CD4-positive, alpha-beta T cell treated with Interleukin-4 for 4 hours (primary cell): Measurements from ENCODE around the gene VEPH1.

Experiments used
- DNase-seq: peaks from one replicate; pipeline ENCODE4 v3.0.0-alpha.2; 2020

VEPH1 gene

DNA sequence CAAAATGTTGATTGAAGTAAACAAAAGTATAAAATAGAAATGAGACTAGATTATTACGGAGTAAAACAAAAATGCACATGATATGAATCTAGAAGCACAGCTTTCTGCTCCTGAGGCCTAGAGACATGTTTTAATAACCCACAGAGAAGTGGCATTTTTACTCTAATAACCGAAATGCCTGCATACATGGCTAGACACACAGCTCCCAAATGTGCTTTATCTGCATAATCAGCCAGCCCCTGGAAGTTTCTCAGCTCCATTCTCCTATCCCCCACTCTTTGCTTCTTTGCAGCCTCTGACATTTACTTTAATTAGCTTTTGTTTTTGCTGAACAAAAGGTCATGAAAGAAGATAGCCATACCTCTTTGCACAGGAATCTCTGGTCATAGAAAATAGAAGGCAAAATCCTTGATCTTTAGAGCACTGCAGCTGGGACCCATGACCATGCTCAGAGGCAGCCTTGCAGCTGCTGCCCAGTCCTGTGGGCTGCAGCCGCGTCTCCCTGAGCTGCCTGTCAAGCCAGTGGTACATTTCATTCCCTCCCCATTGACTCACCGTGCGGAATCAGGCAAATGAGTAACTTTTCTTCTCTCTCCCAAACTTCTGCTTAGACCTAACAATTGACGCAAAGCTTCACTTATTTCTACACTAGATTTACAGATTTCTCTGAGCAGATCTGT is at the start of gene VEPH1:
TSS of gene VEPH1 (minus strand) at position 501 of the 680 bp plus-strand sequence. CDS start 8,067 bp downstream, outside the sequence.
- no peak for DNase-seq

DNA sequence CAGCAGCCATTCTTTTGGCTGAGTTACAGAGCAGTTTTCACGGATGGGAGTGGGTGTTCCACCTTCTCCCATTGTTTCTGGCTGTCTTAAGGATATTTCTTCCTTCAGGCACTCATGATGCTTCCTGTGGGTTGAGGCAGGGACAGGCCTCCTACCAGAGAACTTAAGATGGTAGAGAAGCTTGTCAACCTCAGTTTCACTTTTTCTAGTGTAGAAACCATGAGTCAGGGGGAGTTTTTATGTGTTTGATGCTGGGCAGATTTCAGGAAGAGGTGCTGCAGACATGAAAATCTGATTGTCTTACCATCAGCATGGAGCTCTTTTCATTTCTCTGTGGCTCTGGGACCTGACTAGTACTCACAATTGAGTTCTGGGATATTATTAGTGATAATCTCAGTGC is 48.7 kb upstream of the VEPH1 start:
- DNase-seq = no peak

DNA sequence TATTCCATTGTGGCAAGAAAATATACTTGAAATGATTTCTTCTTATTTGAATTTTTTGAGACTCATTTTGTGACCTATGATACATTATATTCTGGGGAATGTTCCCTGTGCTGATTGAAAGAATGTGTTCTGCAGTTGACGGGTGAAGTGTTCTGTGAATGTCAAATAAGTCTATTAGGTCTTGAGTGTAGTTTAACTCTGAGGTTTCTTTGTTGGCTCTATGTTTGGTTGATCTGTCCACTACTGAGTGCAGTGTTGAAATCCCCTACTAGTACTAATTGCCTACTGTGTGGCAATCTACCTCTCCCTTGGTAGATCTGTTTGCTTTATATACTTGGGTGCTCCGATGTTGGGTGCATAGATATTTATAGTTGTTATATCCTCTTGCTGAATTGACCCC is 46.3 kb upstream of the VEPH1 start:
- DNase-seq = no peak

DNA sequence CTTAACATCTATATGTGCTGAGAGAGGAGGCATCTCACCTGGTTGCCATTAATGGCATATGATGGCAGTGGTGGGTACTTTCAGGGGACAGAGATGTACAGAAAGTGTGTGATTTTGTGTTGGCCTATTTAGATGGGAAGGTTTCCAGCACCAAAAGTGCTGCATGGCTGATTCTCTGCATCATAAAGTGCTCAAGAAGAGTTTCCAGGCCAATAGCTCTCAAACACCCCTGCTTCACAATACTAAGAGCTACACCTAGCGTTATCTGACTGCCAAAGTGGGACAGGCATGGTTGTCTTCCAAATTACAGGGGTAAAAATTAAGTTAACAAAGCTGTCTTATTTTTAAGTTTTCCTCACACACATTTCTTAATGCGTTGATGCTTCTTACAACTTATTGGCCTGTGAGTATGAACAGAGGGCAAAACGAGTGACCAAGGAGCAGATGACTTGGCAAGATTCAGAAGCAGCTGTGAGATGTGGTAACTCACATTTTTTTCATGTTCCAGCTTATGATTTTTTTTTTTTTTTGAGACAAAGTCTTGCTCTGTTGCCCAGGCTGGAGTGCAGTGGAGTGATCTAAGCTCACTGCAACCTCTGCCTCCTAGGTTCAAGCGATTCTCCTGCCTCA is 41.4 kb upstream of the VEPH1 start:
- DNase-seq = no peak

DNA sequence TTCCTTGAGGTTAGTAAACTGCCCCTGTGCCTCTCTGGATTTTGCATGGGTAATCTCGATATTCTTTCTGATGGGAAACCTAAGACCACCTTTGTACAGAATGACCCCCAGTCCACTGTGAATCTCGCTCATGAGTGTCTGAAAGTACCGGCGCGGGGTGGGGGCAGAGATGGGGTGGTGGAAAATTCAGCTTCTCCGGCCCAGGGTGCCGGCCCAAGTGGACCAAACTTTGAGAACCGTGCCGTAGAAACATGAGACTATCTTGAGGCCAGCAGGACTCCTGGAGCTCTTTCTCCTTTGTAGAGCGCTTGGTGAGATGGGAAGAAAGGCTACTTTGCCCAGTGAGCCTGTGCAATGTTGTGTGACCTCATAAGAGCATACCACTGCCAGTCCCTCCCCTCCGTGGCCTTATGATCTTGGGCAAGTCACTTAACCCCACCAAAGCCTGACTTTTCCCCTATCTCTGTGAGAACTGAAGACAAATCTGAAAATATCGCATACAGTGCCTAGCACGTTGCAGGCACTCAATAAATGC is 40.4 kb upstream of the VEPH1 start:
- DNase-seq = no peak

DNA sequence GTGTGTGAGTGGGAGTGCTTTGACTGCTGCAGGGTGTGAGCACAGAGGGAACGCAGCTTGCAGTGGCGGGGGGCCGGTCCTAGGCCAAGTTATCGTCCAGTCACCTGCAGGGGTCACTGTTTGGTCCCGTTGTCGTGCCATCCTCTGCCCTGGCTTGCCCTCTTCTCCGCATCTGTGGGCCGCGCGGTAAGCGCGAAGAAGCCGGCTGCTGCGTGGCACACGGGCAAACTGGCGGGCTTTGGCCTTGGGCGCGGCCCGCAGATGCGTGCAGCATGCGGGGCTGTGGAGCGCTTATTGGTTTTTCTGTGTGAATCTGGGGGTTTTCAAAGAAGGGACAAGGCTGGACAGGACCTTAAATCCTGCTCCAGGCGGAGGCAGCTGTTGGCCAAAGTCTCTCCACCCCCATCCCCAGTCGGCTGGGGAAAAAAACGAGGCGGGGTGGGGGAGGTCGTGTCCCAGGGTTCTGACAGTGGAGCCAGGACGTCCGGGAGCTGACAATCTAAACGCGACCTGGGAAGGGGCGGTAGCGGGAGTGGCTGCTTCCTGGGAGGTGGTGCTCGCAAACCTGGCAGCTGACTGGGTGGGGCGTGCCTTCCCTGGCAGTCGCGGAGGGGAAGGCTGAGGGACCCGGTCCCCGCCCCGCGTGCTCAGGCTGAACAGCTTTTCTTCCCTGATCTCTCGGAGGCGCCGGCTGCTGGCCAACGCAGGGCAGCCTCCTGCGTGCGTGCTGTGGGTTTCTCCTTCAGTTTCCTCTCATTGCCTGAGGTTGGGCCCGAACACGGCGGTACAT is 39.7 kb upstream of the VEPH1 start:
- no peak for DNase-seq

DNA sequence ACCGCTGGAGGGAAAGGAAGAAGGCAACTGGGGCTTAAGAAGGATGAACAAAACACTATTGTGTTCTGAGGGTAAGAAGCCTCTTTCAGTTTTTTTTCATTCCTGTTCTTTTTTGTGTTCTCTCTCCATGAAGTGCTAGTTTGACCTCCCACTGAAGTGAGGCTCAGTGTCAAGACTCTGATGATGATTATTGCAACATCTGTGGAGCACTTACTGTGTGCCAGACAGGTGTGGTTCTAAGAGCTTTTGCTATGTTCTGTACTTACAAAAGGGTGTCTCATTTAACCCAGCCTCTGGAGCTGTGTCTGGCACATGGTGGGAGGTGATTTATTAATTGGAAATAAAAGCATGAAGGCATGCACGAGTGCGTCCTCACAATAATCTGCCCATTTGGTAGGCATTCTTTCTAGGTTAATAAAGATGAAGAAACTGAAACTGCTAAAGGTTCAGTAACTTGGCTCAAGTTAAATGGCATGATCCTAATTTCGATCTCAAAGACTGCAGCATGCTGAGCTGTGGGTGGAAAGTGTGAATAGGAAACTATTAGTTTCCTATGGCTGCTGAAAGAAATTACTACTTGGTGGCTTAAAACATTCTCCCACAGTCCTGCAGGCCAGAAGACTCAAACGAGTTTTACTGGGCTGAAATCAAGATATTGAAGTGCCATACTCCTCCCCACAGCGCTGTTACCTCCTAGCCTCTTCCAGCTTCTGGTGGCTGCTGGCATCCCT is 38.5 kb upstream of the VEPH1 start:
- DNase-seq = no peak

DNA sequence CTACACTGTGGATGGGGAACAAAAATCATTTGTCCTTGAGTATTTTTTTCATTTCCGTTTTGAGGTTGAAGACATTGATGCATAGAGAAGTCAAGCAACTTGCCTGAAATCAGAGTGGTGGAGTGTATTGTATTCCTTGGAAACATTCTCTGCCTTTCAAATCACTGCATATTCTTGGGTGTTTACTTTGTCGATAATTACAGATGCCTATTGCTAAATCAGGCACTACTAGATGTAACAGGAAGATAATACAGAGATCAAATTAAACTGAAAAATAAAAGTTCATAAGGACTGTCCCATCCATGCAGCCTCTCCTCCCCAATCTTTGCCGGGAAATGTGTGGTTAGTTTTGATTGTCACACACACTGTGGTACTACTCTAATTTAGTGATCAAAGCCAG is 37.4 kb upstream of the VEPH1 start:
- DNase-seq = no peak

DNA sequence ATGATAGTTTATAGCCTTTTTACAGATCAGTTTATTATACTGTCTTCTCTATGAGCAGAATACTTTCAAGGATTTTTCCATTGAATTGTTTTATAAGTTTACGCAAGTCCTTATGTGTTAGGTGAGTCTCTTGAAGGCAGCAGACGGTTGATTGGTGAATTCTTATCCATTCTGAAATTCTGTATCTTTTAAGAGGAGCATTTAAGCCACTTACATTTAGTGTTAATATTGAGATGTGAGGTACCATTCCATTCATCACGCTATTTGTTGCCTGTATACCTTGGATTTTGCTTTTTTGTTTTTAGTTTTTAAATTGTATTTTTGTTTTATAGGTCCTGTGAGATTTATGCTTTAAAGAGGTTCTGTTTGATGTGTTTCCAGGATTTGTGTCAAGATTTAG is 32.5 kb upstream of the VEPH1 start:
- DNase-seq = no peak

DNA sequence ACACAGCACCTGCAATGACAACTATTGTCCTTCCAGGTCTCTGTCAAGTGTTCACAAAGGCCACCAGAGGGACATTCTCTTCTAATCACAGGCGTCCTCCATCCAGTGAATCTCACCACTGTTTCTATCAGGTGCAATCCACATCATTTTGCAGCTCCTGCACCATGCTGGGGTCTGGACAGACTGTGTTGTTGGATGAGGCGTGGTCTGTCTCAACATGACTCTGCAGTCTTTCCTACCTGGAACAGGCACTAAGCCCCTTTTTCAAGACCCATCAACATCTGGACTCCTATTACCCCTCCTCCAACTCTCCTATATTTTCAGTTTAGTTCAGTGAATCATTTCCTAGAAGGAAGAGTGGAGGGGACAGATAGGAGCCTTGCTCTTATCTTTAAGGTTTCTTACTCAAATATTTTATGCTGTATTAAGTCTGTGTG is 31.5 kb upstream of the VEPH1 start:
- DNase-seq = no peak

DNA sequence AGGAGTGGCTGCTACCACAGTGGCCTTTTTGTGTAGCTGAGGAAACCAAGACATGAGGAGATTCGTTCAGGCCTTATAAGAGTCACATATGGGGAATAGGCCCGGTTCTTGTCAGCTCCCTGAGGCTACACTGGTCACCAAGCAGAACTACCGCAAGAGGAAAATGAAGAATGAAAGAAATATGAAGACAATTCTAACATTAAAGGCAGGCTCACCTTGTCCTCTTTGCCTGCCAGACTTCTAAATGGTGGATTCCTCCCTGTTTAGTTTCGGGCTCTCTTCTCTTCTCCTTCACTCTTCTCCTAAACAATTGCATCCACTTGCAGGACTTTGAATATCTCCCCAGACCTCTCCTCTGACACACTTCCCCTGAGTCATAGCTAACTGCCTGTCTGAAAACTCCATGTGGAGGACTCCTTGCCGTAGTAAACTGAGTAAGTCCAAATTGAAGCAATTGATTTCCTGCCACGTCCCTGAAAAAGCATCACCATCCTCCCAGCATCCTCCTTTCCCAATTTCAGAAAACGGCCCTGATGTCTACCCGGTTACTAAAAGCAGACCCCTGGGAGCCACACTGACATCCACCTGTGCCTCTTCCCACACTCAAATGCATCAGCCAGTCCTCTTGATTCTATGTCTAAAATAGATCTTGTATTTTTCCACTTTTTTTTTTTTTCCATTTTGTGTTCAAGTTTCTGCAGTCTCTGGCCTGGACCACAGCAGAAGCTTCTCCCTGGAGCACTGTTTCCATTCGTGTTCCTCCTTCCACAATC is 30.3 kb upstream of the VEPH1 start:
- DNase-seq = no peak

DNA sequence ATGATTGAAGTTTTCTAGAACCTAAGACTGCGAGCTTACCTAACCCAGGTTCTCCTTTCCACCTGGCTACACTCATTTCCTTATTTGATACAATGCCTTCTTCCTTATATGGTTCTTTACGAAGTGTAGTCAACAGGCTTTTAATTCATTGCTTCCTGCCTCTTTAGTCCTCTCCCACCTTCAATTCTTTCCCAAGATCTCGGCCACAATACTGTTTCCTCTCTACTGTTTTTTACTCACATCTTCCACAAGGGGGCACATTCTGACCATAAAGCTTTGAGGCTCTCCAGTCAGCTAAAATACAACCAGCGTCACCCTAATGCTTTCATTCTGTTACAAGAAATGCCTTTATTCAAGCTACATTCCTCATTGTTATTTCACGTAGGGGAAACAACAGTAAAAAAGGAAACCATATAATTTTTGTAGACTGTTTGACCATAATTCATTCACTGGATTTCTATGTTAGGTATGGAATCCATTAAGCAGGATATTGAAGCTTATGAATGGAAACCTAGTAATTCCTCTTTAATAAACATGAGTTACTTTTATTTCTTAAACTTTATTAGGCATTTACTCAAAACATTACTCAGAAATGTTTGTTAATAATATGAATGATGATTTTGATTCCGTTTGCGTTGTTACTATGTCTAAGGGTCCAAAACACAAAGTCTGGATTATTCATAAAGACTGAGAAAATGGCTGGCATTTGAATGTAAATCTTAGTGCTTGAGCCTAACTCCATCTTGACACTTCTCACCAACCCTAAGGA is 29.5 kb upstream of the VEPH1 start:
- peak; percentile 11 for DNase-seq

DNA sequence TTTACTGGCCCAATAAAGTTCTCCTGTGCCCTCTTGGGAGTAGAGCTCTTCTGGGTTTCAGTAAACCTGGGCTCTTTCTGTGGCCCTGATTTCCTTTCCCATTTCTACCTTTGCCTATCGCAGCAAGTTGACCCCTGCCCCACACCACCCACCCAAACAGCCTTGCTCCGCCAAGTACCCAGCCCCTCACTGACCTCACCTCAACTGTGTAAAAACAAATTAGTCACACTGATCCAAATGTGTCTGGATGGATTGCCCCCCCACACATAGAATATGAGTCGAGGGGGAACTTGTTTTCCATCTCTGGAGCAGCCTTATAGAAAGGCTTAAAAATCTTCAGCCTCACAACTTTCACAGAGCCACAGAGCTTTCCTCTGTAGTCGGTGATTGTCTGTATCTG is 28.6 kb upstream of the VEPH1 start:
- no peak for DNase-seq

DNA sequence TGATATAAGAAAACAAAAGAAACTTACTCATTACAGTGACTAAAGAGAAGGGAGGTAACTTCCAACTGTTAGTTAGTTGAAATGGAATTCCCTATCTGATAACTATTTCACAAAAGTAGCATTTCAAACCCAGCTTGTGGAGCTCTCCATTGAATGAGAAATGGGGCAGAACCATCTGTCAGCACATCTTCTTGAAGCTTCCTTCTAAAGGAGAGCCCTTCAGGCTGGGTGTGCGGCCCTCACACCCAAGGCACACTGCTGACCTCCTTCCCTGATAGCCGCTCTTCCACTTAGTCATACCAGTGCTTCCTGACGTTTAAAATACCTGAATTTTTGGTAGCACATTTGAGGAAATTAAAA is 28.1 kb upstream of the VEPH1 start:
- DNase-seq = no peak

DNA sequence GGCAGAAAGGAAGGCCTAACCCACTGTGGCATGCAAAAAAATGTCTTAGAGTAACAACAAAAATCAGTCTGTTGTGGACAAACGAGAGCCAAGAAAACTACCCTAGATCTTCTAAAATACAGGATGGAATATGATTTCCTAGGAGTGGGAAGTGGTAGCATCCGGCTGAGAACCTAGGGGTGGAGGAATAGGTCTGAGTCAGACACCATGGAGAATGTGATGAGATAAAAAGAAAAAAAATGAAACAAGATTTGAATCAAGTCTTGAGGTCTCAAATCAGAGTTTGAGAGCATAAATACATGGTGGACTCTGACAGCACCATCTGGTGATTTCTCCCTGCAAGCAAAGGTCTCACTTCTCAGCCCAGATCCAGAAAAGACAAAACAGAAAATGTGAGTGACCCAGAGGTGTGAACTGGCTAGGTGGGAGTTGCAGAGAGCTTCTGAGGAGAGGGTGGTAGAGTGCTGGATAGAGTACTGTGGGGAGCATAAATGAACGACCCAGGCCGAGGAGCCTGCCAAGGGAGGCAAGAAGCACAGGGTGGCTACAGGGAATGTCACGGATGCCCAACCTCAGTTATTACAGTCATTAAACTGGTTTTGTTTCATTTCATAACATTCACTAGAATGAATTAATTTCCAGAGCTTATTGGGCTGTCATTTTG is 27.6 kb upstream of the VEPH1 start:
- no peak for DNase-seq

DNA sequence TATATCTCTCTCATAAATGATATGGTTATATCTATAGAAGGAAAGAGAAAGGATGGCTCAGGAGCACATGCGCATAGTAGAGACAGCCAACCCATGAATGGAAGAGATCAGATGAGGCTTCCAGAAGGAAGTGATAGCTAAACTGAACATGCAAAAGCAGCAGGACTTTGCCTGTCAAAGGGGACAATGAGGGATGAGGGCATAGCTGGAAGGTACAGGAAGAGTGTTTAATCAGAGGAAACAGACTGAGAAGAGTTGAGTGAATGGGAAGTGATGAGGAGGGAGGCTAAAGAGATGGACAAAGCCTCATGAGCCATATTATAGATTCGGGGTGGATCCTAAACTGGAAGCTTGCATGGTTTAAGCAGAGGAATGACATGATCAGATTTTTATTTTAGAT is 26.5 kb upstream of the VEPH1 start:
- no peak for DNase-seq

DNA sequence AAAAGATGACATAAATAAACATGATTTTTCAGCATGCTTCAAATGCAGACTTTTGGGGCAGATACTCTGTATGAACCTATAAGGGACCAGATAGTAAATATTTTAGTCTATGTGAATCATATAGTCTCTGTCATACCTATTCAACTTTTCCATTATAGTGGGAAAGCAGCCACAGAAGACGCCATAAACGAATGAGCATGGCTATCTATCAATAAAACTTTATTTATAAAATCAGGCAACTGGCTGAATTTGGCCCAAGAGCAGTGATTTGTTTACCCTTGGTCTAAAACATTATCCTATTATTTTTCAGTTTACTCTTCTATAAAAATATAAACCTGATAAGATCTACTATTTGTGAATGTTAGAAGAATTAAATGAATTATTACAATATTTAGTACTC is 25.9 kb upstream of the VEPH1 start:
- no peak for DNase-seq

DNA sequence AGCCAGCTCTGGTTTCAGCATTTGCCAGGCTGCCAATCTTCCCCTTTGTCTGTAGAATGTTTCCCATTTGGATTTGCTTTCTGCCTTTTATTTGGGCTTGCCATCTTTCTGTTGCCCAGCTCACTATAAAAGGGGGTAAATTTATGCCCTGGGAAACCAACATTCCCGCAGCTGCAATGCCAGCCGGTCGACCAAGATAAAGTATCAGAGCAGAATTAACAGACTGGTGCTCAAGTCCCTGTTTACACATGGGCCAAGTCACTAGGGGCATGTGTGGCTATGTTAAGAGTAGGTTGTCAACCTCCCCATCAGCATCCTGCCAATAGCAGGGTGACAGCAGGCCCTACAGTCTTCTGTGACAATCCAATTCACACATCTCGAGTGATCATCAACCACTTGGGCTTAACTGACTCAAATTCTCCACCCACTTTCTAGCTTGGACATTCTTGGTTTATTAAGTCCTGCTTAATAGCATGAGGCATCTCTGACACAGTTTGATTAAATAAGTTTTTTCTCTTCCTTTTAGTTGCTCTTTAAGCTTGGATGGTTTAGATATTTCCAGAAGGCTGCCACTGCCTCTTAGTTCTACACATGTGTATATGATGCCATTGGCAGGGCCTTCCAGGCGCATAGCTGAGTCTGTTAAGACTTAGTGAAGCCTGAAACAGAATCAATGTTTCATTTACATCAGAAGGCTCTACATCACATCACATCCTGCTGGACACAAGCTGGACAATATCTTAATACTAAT is 24.1 kb upstream of the VEPH1 start:
- DNase-seq = no peak

DNA sequence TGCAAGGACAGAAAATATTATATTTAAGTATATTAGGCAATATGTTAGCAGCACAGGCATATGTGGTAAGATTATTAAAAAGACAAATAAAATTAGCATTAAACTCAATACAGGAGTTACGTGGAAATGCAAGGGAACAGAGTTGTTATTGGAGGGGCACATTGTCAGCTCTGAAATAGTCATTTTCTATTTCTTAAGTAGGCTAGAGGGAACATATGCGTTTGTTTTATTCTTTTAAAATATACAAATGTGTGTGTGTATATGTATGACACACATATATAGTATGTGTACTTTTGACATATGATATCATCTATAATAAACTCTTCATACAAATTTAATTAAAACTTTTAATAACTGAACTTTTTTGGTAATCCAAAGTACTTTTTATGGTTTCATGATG is 22.8 kb upstream of the VEPH1 start:
- DNase-seq = no peak

DNA sequence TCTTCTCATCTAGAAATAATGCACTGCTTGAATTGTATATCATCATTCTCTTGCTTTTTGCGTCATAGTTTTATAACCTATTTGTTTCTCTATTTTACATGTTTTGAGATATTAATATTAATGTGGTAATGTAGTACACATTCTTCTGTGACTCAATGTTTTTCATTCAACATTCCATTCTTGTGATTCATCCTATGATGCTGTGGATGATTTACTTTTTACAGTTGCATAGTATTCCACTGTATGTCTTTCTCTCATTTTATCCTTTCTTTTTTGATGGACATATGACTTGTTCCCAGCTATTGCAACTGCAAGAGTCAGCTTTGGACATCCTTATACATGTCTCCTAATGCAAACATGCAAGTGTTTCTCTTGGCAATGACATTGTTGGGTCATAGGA is 20.6 kb upstream of the VEPH1 start:
- no peak for DNase-seq
